ENCODE measurements around the gene CCNC.

CCNC gene

DNA sequence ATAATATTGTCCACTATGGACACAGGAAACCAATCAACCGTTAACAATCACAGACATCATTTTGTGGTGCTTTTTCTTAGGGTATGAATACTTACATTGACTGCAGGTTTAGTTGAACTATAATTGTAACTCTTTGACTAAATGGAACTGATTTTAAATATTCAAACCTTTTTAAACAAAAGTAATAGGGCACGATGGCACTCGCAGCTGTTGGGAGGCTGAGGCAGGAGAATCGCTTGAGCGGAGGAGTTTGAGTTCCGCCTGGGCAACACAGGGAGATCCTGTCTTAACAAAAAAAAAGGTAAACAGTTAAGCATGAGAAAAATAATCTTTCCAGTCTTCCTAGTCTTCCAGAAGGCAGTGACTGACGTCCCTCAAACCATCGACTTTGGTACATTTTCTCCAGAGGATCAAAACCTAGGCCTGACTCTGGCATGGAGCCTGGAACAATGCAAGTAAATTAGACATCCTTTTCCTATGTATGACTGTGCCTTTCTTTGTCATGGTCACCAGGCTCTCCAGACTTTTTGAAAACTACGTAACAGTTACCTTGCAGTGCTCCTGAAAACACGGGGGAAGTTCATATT, 21.5 kb upstream of the CCNC start:
- in situ Hi-C loops (cut with MboI; ENCODE audit: low pct_unique_long_range_greater_than_20kb, low sequenced_read_pairs, unreplicated experiment), result no loop called here
- no peak for DNase-seq (ENCODE audit: low spot score)
- TF ChIP-seq, protein P1, sequence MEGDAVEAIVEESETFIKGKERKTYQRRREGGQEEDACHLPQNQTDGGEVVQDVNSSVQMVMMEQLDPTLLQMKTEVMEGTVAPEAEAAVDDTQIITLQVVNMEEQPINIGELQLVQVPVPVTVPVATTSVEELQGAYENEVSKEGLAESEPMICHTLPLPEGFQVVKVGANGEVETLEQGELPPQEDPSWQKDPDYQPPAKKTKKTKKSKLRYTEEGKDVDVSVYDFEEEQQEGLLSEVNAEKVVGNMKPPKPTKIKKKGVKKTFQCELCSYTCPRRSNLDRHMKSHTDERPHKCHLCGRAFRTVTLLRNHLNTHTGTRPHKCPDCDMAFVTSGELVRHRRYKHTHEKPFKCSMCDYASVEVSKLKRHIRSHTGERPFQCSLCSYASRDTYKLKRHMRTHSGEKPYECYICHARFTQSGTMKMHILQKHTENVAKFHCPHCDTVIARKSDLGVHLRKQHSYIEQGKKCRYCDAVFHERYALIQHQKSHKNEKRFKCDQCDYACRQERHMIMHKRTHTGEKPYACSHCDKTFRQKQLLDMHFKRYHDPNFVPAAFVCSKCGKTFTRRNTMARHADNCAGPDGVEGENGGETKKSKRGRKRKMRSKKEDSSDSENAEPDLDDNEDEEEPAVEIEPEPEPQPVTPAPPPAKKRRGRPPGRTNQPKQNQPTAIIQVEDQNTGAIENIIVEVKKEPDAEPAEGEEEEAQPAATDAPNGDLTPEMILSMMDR (IDR thresholded peaks at IDR 0.05; ENCODE audit: extremely low read depth, insufficient read depth, missing control alignments), result no peak

DNA sequence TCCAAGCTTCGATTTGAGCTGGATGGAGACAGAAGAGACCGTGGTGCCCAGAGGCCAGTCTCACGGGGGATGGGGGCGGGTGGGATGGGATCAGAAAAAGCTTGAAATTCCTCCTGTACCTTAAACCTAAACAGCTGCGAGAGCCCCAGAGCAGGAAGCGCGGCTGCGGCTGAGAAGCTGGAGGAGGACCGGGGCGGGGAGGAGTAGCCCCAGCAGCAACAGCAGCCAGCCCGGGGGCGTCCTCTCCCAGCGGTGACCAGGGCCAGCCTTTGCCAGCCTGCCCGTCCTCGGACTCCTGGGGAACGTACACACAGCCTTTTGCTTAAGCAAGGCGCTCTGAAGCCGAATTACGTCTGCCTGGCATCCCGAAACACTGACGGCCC, 20.8 kb upstream of the CCNC start:
- DNase-seq (ENCODE audit: low spot score), result peak; percentile 37
- TF ChIP-seq, protein P1 (IDR thresholded peaks at IDR 0.05; ENCODE audit: extremely low read depth, insufficient read depth, missing control alignments), result no peak
- in situ Hi-C loops (cut with MboI; ENCODE audit: low pct_unique_long_range_greater_than_20kb, low sequenced_read_pairs, unreplicated experiment), result no loop called here

DNA sequence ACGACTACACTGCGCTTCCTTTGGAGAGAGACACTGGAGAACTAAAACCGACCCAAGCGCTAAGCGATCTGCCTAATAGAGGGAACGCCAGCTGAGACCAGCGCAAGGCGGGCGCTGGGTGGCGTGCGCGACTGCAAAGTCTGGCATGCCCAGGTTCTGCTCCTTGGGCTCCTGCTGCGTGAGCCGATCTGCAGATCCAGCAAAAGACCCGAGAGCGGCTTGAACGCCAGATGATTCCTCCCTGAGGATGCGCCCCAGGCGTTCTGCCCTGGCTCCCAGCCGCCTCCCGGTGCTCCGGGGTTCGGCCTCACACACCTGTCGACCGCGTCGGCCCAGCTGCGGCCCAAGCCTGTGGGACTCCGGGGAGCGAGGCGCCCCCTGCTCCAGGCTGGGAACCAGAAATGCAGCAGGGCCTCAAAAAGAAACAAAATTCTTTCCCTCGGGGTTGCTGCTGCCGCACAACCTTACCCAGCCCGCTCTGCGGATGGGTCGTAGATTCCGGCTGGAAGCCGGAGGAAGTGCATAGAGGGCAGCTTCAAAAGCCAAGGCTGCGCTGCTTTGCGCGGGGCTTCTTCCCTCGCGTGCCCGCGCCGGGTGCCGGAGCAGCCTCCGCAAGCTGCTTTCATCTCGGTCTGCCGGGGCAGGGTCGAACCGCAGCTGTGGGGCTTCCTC, 20.3 kb upstream of the CCNC start:
- peak; percentile 68 for DNase-seq (ENCODE audit: low spot score)
- in situ Hi-C loops (cut with MboI; ENCODE audit: low pct_unique_long_range_greater_than_20kb, low sequenced_read_pairs, unreplicated experiment), result no loop called here
- TF ChIP-seq, protein P1 (IDR thresholded peaks at IDR 0.05; ENCODE audit: extremely low read depth, insufficient read depth, missing control alignments), result peak; percentile 91

DNA sequence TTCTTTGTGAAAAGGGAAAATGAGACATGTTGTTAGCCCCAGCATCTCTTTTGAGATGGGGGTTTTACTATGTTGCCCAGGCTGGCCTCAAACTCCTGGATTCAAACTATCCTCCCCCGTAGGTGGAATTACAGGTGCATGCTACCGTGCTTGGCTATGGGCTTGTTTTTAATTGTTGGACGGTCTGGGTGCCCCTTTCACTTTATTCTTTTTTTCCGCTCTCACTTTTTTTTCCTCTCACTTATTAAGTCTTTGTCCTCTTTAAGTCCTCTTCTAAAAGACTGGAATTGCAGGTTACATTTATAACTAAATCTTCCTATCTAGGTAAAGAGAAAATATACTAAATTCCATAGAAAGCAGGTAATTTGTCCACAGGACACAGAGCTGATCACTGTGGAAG, 19.3 kb upstream of the CCNC start:
- in situ Hi-C loops (cut with MboI; ENCODE audit: low pct_unique_long_range_greater_than_20kb, low sequenced_read_pairs, unreplicated experiment), result no loop called here
- TF ChIP-seq, protein P1 (IDR thresholded peaks at IDR 0.05; ENCODE audit: extremely low read depth, insufficient read depth, missing control alignments), result no peak
- DNase-seq (ENCODE audit: low spot score), result no peak

DNA sequence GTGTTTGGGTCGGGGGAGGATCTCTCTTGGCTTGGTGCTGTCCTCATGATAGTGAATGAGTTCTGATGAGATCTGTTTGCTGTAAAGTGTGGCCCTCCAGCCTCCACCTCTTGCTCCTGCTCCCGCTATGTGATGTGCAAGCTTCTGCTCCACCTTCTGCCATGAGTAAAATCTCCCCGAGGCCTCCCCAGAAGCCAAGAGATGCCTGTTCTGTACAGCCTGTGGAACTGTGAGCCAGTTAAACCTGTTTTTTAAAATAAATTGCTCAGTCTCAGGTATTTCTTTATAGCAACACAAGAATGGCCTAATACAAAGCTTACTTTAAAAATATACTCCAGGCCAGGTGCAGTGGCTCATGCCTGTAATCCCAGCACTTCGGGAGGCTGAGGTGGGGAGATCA, 11.3 kb upstream of the CCNC start:
- TF ChIP-seq, protein P1 (IDR thresholded peaks at IDR 0.05; ENCODE audit: extremely low read depth, insufficient read depth, missing control alignments), result no peak
- in situ Hi-C loops (cut with MboI; ENCODE audit: low pct_unique_long_range_greater_than_20kb, low sequenced_read_pairs, unreplicated experiment), result no loop called here

DNA sequence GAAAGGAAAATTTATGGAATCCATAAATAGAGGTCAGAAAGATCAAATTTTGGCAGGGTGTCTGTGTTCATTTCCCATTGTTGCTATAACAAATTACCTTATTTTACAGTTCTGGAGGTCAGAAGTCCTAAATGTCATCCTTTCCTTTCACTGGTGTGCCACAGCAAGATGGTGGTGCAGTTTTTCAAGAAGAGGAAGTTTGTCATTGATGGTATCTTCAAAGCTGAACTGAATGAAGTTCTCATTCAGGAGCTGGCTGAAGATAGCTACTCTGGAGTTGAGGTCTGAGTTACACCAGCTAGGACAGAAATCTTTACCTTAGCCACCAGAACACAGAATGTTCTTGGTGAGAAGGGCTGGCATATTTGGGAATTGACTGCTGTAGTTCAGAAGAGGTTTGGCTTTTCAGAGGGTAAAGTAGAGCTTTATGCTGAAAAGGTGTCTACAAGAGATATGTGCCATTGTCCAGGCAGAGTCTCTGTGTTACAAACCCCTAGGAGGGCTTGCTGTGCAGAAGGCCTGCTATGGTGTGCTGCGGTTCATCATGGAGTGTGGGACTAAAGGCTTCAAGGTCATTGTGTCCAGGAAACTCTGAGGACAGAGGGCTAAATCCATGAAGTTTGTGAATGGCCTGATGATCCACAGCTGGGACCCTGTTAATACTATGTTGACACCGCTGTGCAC, 7.2 kb upstream of the CCNC start:
- in situ Hi-C loops (cut with MboI; ENCODE audit: low pct_unique_long_range_greater_than_20kb, low sequenced_read_pairs, unreplicated experiment), result no loop called here
- no peak for DNase-seq (ENCODE audit: low spot score)
- TF ChIP-seq, protein P1 (IDR thresholded peaks at IDR 0.05; ENCODE audit: extremely low read depth, insufficient read depth, missing control alignments), result no peak

More for the DNA sequence above, 11.3 kb upstream of the CCNC start:
- DNase-seq (ENCODE audit: low spot score), result no peak

Measured in GM13977 (cell line).